HEK293 (cell line): ENCODE results near the gene BLVRB.
A peak's percentile ranks its signal among the peaks of the same experiment; 100 is the strongest.

Experiments used
- BCL11A ChIP-seq: fragments of 450-650 bp; formaldehyde crosslinking; IDR thresholded peaks from 2 replicates; pipeline ENCODE4 v1.5.1; 2016; ENCODE audit warnings: low read depth, missing biosample characterization, missing genetic modification characterization
- HOXA7 ChIP-seq: sonication (generic); formaldehyde crosslinking; IDR thresholded peaks from 2 replicates; pipeline ENCODE4 v1.8.1; 2022; ENCODE audit warnings: missing genetic modification reagents, borderline replicate concordance
- KLF10 ChIP-seq: fragments of 450-650 bp; IDR thresholded peaks from 2 replicates; pipeline ENCODE4 v1.5.1; 2018; ENCODE audit warnings: missing biosample characterization, mild to moderate bottlenecking, missing genetic modification characterization
- KLF16 ChIP-seq: fragments of 450-650 bp; formaldehyde crosslinking; IDR thresholded peaks from 2 replicates; pipeline ENCODE4 v1.5.1; 2017; ENCODE audit warnings: missing biosample characterization, missing genetic modification characterization
- KLF7 ChIP-seq: fragments of 450-650 bp; formaldehyde crosslinking; IDR thresholded peaks from 2 replicates; pipeline ENCODE4 v1.5.1; 2016; ENCODE audit warnings: missing biosample characterization, missing genetic modification characterization, borderline replicate concordance
- REPIN1 ChIP-seq: fragments of 450-650 bp; formaldehyde crosslinking; IDR thresholded peaks from 2 replicates; pipeline ENCODE4 v1.5.1; 2017; ENCODE audit warnings: missing biosample characterization, missing genetic modification characterization, low read depth
- SP3 ChIP-seq: fragments of 450-650 bp; formaldehyde crosslinking; IDR thresholded peaks from 2 replicates; pipeline ENCODE4 v1.5.1; 2016; ENCODE audit warnings: missing biosample characterization, missing genetic modification characterization
- YY1 ChIP-seq: fragments of 450-650 bp; formaldehyde crosslinking; IDR thresholded peaks from 2 replicates; pipeline ENCODE4 v1.5.1; 2018; ENCODE audit warnings: missing biosample characterization, missing genetic modification characterization
- ZBTB20 ChIP-seq: fragments of 450-650 bp; formaldehyde crosslinking; IDR thresholded peaks from 2 replicates; pipeline ENCODE4 v1.5.1; 2016; ENCODE audit warnings: missing biosample characterization, missing genetic modification characterization
- ZNF157 ChIP-seq: fragments of 450-650 bp; formaldehyde crosslinking; IDR thresholded peaks from 2 replicates; pipeline ENCODE4 v1.5.1; 2016; ENCODE audit warnings: missing biosample characterization, missing genetic modification characterization
- ZNF214 ChIP-seq: fragments of 450-650 bp; formaldehyde crosslinking; IDR thresholded peaks from 2 replicates; pipeline ENCODE4 v1.5.1; 2017; ENCODE audit warnings: missing biosample characterization, mild to moderate bottlenecking, missing genetic modification characterization, borderline replicate concordance
- ZNF221 ChIP-seq: fragments of 450-650 bp; formaldehyde crosslinking; IDR thresholded peaks from 2 replicates; pipeline ENCODE4 v1.5.1; 2017; ENCODE audit warnings: missing biosample characterization, missing genetic modification characterization, borderline replicate concordance
- ZNF239 ChIP-seq: fragments of 450-650 bp; formaldehyde crosslinking; IDR thresholded peaks from 2 replicates; pipeline ENCODE4 v1.5.1; 2016; ENCODE audit warnings: missing biosample characterization, missing genetic modification characterization
- ZNF24 ChIP-seq: fragments of 450-650 bp; formaldehyde crosslinking; IDR thresholded peaks from 2 replicates; pipeline ENCODE4 v1.5.1; 2016; ENCODE audit warnings: missing biosample characterization, missing genetic modification characterization
- ZNF274 ChIP-seq, 2 experiments: fragments of 200-500 bp in 1 of 2; fragments of 450-650 bp in 1 of 2; sonication (Bioruptor generic) in 1 of 2; formaldehyde crosslinking in 1 of 2; IDR thresholded peaks; 2 replicates each; pipeline versions ENCODE4 v1.5.1 to v1.6.1; 2014 to 2016; ENCODE audit warnings: borderline replicate concordance in 1 of 2, inconsistent platforms in 1 of 2, low read length in 1 of 2, missing biosample characterization in 1 of 2, missing genetic modification characterization in 1 of 2
- ZNF335 ChIP-seq: fragments of 450-650 bp; formaldehyde crosslinking; conservative IDR thresholded peaks from 2 replicates; pipeline ENCODE4 v1.5.1; 2016; ENCODE audit warnings: missing biosample characterization, missing genetic modification characterization
- ZNF394 ChIP-seq: fragments of 450-650 bp; formaldehyde crosslinking; IDR thresholded peaks from 2 replicates; pipeline ENCODE4 v1.5.1; 2016; ENCODE audit warnings: missing biosample characterization, missing genetic modification characterization, mild to moderate bottlenecking, moderate library complexity, borderline replicate concordance
- ZNF426 ChIP-seq: fragments of 450-650 bp; formaldehyde crosslinking; IDR thresholded peaks from 2 replicates; pipeline ENCODE4 v1.5.1; 2017; ENCODE audit warnings: missing biosample characterization, missing genetic modification characterization, mild to moderate bottlenecking, inconsistent platforms, moderate library complexity
- ZNF600 ChIP-seq: fragments of 450-650 bp; formaldehyde crosslinking; IDR thresholded peaks from 2 replicates; pipeline ENCODE4 v1.5.1; 2016; ENCODE audit warnings: missing biosample characterization, missing genetic modification characterization
- ZNF791 ChIP-seq: fragments of 450-650 bp; formaldehyde crosslinking; IDR thresholded peaks from 2 replicates; pipeline ENCODE4 v1.5.1; 2016; ENCODE audit warnings: missing biosample characterization, missing genetic modification characterization
- ZNF792 ChIP-seq: fragments of 450-650 bp; formaldehyde crosslinking; IDR thresholded peaks from 2 replicates; pipeline ENCODE4 v1.5.1; 2016; ENCODE audit warnings: missing biosample characterization, missing genetic modification characterization
- ZSCAN30 ChIP-seq: fragments of 450-650 bp; IDR thresholded peaks from 2 replicates; pipeline ENCODE4 v1.5.1; 2018; ENCODE audit warnings: missing biosample characterization, mild to moderate bottlenecking, missing genetic modification characterization, moderate library complexity
- TF ChIP-seq, protein P1 (sequence below): fragments of 450-650 bp; formaldehyde crosslinking; IDR thresholded peaks from 2 replicates; pipeline ENCODE4 v1.5.1; 2017; ENCODE audit warnings: missing biosample characterization, mild to moderate bottlenecking, missing genetic modification characterization, moderate library complexity
- TF ChIP-seq, protein P2 (sequence below): fragments of 450-650 bp; formaldehyde crosslinking; IDR thresholded peaks from 2 replicates; pipeline ENCODE4 v1.5.1; 2016; ENCODE audit warnings: missing biosample characterization, missing genetic modification characterization
- TF ChIP-seq, protein P3 (sequence below): fragments of 450-650 bp; formaldehyde crosslinking; IDR thresholded peaks from 2 replicates; pipeline ENCODE4 v1.5.1; 2017; ENCODE audit warnings: missing biosample characterization, missing genetic modification characterization
- TF ChIP-seq, protein P4 (sequence below): fragments of 450-650 bp; formaldehyde crosslinking; IDR thresholded peaks from 2 replicates; pipeline ENCODE4; 2016; ENCODE audit warnings: missing biosample characterization, missing genetic modification characterization
- TF ChIP-seq, protein P5 (sequence below): fragments of 450-650 bp; formaldehyde crosslinking; IDR thresholded peaks from 2 replicates; pipeline ENCODE4 v1.5.1; 2016; ENCODE audit warnings: missing biosample characterization, missing genetic modification characterization
- TF ChIP-seq, protein P6 (sequence below): IDR thresholded peaks from 2 replicates; pipeline ENCODE4 v1.6.1; 2011; ENCODE audit warnings: mild to moderate bottlenecking, low read depth, low read length, borderline replicate concordance

The BLVRB gene

DNA sequence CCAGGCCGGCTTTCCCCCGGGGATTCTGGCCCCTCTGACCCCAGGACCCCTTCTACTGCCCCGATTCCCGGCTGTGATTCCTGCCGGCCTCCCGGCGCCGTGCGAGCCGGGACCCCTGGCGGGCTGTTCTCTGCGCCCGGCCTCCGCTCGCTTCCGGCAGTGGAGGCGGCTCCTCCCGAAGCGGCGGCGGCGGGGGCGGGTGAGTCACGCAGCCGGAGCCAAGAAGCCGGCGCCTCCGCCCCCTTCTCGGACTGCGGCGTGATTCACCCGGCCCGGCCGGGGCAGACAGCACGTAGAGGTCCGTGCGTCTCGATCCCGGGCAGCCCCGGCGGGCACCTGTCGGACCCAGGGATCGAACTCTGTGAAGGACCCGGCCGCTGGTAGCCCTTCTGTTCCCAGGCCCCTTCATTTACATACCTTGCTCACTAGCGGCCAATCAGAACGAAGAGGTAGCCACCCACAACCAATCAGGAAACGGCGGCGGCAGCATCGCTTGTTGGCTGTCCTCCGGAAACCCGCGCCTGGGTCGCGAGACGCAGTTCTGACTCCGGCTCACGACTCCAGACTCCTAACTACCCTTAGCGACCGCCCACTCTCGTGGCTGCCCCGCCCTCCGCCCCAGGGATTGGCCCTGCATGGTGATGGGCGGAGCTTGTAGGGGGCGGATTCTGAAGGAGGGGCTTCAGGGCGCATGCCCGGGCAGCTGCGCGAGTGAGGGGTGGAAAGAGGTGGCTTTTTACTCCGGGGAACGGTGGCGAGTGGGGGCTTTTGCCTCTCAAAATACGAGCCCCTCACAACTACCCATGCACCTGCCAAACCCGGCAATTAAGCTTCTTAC is 39.9 kb downstream of the BLVRB start, which contains the start of gene SERTAD1 (continued):
- 0 out of 2 replicates have a peak, but pooled peaks have one; percentile 38 for TF ChIP-seq ZNF221
- peak; percentile 46; the same call in 1 of the 2 replicates for TF ChIP-seq ZNF24 (tag by site-specific recombination)
- TF ChIP-seq REPIN1 (tag by site-specific recombination) = 0 out of 2 replicates have a peak, but pooled peaks have one; percentile 74
- TF ChIP-seq ZNF274 (IDR thresholded peaks at IDR 0.05; ENCODE audit: low read length) = no peak
- TF ChIP-seq ZNF274 (tag by site-specific recombination; IDR thresholded peaks at IDR 0.05; ENCODE audit: borderline replicate concordance) = no peak
- peak; percentile 77 for TF ChIP-seq BCL11A (tag by site-specific recombination)
- TF ChIP-seq HOXA7 (CRISPR knock-in tag) = no peak
- TF ChIP-seq ZNF791 = no peak; the same call in 1 of the 2 replicates
- TF ChIP-seq ZBTB20 (tag by site-specific recombination) = peak; percentile 94
- peak; percentile 99 for TF ChIP-seq SP3 (tag by site-specific recombination)
- TF ChIP-seq KLF7 = no peak
- no peak for TF ChIP-seq ZNF426
- TF ChIP-seq ZSCAN30 (tag by site-specific recombination) = peak; percentile 95
- TF ChIP-seq ZNF214 (tag by site-specific recombination) = no peak
- TF ChIP-seq, protein P1, sequence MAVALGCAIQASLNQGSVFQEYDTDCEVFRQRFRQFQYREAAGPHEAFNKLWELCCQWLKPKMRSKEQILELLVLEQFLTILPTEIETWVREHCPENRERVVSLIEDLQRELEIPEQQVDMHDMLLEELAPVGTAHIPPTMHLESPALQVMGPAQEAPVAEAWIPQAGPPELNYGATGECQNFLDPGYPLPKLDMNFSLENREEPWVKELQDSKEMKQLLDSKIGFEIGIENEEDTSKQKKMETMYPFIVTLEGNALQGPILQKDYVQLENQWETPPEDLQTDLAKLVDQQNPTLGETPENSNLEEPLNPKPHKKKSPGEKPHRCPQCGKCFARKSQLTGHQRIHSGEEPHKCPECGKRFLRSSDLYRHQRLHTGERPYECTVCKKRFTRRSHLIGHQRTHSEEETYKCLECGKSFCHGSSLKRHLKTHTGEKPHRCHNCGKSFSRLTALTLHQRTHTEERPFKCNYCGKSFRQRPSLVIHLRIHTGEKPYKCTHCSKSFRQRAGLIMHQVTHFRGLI (tag by site-specific recombination) = peak; percentile 49; the same call in 1 of the 2 replicates
- peak; percentile 74 for TF ChIP-seq ZNF394 (tag by site-specific recombination)
- peak; percentile 89 for TF ChIP-seq KLF10 (tag by site-specific recombination)
- TF ChIP-seq YY1 (tag by site-specific recombination) = 0 out of 2 replicates have a peak, but pooled peaks have one; percentile 54
- no peak for TF ChIP-seq ZNF157 (tag by site-specific recombination)
- TF ChIP-seq, protein P2, sequence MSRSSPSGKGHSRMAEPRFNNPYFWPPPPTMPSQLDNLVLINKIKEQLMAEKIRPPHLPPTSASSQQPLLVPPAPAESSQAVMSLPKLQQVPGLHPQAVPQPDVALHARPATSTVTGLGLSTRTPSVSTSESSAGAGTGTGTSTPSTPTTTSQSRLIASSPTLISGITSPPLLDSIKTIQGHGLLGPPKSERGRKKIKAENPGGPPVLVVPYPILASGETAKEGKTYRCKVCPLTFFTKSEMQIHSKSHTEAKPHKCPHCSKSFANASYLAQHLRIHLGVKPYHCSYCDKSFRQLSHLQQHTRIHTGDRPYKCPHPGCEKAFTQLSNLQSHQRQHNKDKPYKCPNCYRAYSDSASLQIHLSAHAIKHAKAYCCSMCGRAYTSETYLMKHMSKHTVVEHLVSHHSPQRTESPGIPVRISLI (tag by site-specific recombination) = no peak
- TF ChIP-seq, protein P3, sequence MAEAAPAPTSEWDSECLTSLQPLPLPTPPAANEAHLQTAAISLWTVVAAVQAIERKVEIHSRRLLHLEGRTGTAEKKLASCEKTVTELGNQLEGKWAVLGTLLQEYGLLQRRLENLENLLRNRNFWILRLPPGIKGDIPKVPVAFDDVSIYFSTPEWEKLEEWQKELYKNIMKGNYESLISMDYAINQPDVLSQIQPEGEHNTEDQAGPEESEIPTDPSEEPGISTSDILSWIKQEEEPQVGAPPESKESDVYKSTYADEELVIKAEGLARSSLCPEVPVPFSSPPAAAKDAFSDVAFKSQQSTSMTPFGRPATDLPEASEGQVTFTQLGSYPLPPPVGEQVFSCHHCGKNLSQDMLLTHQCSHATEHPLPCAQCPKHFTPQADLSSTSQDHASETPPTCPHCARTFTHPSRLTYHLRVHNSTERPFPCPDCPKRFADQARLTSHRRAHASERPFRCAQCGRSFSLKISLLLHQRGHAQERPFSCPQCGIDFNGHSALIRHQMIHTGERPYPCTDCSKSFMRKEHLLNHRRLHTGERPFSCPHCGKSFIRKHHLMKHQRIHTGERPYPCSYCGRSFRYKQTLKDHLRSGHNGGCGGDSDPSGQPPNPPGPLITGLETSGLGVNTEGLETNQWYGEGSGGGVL (tag by site-specific recombination) = peak; percentile 81
- TF ChIP-seq ZNF335 (tag by site-specific recombination) = peak; percentile 98
- no peak for TF ChIP-seq ZNF239
- peak; percentile 58; the same call in 1 of the 2 replicates for TF ChIP-seq ZNF792 (tag by site-specific recombination)
- TF ChIP-seq ZNF600 (tag by site-specific recombination) = peak; percentile 98
- peak; percentile 89 for TF ChIP-seq KLF16 (tag by site-specific recombination)
- TF ChIP-seq, protein P4, sequence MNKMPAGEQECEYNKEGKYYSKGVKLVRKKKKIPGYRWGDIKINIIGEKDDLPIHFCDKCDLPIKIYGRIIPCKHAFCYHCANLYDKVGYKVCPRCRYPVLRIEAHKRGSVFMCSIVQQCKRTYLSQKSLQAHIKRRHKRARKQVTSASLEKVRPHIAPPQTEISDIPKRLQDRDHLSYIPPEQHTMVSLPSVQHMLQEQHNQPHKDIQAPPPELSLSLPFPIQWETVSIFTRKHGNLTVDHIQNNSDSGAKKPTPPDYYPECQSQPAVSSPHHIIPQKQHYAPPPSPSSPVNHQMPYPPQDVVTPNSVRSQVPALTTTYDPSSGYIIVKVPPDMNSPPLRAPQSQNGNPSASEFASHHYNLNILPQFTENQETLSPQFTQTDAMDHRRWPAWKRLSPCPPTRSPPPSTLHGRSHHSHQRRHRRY (tag by site-specific recombination) = no peak
- TF ChIP-seq, protein P5, sequence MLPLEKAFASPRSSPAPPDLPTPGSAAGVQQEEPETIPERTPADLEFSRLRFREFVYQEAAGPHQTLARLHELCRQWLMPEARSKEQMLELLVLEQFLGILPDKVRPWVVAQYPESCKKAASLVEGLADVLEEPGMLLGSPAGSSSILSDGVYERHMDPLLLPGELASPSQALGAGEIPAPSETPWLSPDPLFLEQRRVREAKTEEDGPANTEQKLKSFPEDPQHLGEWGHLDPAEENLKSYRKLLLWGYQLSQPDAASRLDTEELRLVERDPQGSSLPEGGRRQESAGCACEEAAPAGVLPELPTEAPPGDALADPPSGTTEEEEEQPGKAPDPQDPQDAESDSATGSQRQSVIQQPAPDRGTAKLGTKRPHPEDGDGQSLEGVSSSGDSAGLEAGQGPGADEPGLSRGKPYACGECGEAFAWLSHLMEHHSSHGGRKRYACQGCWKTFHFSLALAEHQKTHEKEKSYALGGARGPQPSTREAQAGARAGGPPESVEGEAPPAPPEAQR (tag by site-specific recombination) = peak; percentile 42; the same call in 1 of the 2 replicates
- TF ChIP-seq, protein P6, sequence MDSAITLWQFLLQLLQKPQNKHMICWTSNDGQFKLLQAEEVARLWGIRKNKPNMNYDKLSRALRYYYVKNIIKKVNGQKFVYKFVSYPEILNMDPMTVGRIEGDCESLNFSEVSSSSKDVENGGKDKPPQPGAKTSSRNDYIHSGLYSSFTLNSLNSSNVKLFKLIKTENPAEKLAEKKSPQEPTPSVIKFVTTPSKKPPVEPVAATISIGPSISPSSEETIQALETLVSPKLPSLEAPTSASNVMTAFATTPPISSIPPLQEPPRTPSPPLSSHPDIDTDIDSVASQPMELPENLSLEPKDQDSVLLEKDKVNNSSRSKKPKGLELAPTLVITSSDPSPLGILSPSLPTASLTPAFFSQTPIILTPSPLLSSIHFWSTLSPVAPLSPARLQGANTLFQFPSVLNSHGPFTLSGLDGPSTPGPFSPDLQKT = no peak; the same call in 1 of the 2 replicates
